Measurements from ENCODE around the gene MYB.

DNA sequence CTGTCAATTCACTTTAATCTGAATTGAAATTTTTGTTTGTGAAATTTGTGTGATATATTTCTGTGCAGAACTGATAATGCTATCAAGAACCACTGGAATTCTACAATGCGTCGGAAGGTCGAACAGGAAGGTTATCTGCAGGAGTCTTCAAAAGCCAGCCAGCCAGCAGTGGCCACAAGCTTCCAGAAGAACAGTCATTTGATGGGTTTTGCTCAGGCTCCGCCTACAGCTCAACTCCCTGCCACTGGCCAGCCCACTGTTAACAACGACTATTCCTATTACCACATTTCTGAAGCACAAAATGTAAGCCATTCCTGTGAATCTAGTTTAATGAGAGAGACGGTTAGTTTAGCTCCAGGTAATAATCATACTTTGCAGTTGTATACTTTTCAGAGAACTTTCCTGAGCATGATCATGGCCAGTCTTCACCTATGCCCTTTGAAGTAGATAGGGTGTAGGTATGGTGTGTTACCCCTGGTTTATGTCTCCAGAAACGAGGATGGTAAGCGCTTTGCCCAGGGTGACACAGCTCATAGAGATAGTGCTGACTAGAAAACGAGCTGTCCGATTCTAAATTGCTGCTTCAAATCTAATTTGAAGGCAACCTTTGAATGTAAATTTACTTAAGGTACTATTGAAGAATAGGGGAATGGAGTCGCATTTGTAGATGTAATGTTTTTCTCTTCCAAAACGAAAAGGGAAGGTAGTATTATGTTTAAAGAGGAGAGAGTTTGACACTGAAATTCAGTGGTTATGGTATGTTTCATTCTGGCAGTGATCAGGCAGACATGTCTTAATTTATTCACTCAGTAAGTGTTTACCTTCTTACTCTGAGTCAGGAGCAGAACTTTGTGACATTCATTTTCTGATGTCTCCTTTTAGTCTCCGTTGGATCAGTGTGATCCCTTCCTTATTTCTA is 11.4 kb downstream of the MYB start:
- TF ChIP-seq GATA2 (IDR thresholded peaks at IDR 0.05; ENCODE audit: low read depth, low read length) = no peak
- no peak for TF ChIP-seq GATA3 (IDR thresholded peaks at IDR 0.05; ENCODE audit: low read depth, low read length)

Measured in SH-SY5Y (cell line).